K562 (cell line): Measurements from ENCODE around the gene LRRC61. TPM values are rescaled to one million over a fixed set of nuclear protein-coding genes. Genes with fewer than 3 reads are reported as not detected.

ENCODE experiments used
- ARID1B ChIP-seq: fragments of 450-650 bp; IDR thresholded peaks from 2 replicates; pipeline ENCODE4 v1.6.1; 2016; ENCODE audit warnings: antibody characterized with exemption, mild to moderate bottlenecking, inconsistent platforms
- BACH1 ChIP-seq: fragments of 200-800 bp; sonication (Bioruptor generic); IDR thresholded peaks from 2 replicates; pipeline ENCODE4 v1.6.1; 2016; ENCODE audit warnings: missing genetic modification characterization, missing compliant biosample characterization
- BRD4 ChIP-seq: fragments of 200-600 bp; sonication (generic); IDR thresholded peaks from 2 replicates; pipeline ENCODE4 v1.6.1; 2017; ENCODE audit warnings: inconsistent platforms
- CXXC5 ChIP-seq: fragments of 250-450 bp; sonication (Bioruptor Pico); IDR thresholded peaks from 2 replicates; pipeline ENCODE4 v1.8.0; 2022; ENCODE audit warnings: inconsistent platforms, mild to moderate bottlenecking, moderate library complexity
- GATAD2A ChIP-seq: fragments of 450-650 bp; IDR thresholded peaks from 2 replicates; pipeline ENCODE4 v1.6.1; 2017
- KLF10 ChIP-seq: fragments of 250-450 bp; sonication (Bioruptor Pico); IDR thresholded peaks from 2 replicates; pipeline ENCODE4 v1.6.1; 2021; ENCODE audit warnings: matching md5 sums
- LARP7 ChIP-seq: fragments of 450-650 bp; IDR thresholded peaks from 2 replicates; pipeline ENCODE4 v1.6.1; 2016
- LCOR ChIP-seq: sonication (generic); formaldehyde crosslinking; IDR thresholded peaks from 2 replicates; pipeline ENCODE4 v1.8.0; 2022; ENCODE audit warnings: mild to moderate bottlenecking, missing genetic modification reagents
- PHTF2 ChIP-seq: fragments of 250-450 bp; sonication (Bioruptor Pico); IDR thresholded peaks from 2 replicates; pipeline ENCODE4 v1.5.0; 2021; ENCODE audit warnings: mild to moderate bottlenecking
- POLR2A ChIP-seq: fragments of 450-650 bp; conservative IDR thresholded peaks from 2 replicates; pipeline ENCODE4 v1.6.1; 2016
- POLR2AphosphoS5 ChIP-seq: IDR thresholded peaks from 2 replicates; pipeline ENCODE4 v1.6.1; 2011; ENCODE audit warnings: mild to moderate bottlenecking, low read depth, low read length, moderate library complexity; ENCODE audit not compliant: control insufficient read depth, insufficient read depth
- RB1 ChIP-seq: fragments of 450-650 bp; IDR thresholded peaks from 2 replicates; pipeline ENCODE4 v1.6.1; 2017; ENCODE audit warnings: low read depth, mild to moderate bottlenecking
- RBM39 ChIP-seq: fragments of 200-400 bp; formaldehyde crosslinking; optimal IDR thresholded peaks from 2 replicates; pipeline ENCODE3; 2018; ENCODE audit warnings: low read depth, low read length
- SIN3B ChIP-seq: fragments of 450-650 bp; IDR thresholded peaks from 2 replicates; pipeline ENCODE4 v1.6.1; 2017; ENCODE audit warnings: low read depth, mild to moderate bottlenecking, moderate library complexity
- SMARCE1 ChIP-seq: fragments of 450-650 bp; IDR thresholded peaks from 2 replicates; pipeline ENCODE4 v1.7.1; 2016; ENCODE audit warnings: mild to moderate bottlenecking
- STAG1 ChIP-seq: sonication (generic); formaldehyde crosslinking; IDR thresholded peaks from 2 replicates; pipeline ENCODE4 v1.5.0; 2020; ENCODE audit warnings: missing genetic modification reagents, borderline replicate concordance
- TAF1 ChIP-seq: IDR thresholded peaks from 2 replicates; pipeline ENCODE4 v1.6.1; 2011; ENCODE audit warnings: mild to moderate bottlenecking, low read length, moderate library complexity; ENCODE audit not compliant: insufficient read depth, control insufficient read depth, severe bottlenecking; ENCODE audit errors: extremely low read depth
- TAF15 ChIP-seq: fragments of 200-400 bp; formaldehyde crosslinking; IDR thresholded peaks from 2 replicates; pipeline ENCODE4 v1.6.1; 2017; ENCODE audit warnings: mild to moderate bottlenecking, low read depth, low read length, moderate library complexity
- ZNF384 ChIP-seq: IDR thresholded peaks from 2 replicates; pipeline ENCODE4 v1.6.1; 2012; ENCODE audit warnings: low read depth, low read length, improper control_type of control experiment
- ZNF785 ChIP-seq: fragments of 250-450 bp; sonication (Bioruptor Pico); IDR thresholded peaks from 2 replicates; pipeline ENCODE4 v1.4.0; 2020; ENCODE audit warnings: mild to moderate bottlenecking
- ZSCAN29 ChIP-seq: fragments of 450-650 bp; IDR thresholded peaks from 2 replicates; pipeline ENCODE4 v1.6.1; 2017
- polyA plus RNA-seq, 8 experiments: library from polyadenylated mRNA; depleted of rRNA in 4 of 8; stranded (reverse) in 5 of 8; unstranded in 3 of 8; fragments of >200 nt; fragmentation: Nextera tagmentation in 2 of 8; fragmentation: Illumina TruSeq in 1 of 8; extraction: Ambion mirVana in 2 of 8; extraction: Trizol in 1 of 8; gene quantifications; 2 replicates each; pipeline versions ENCODE4 v1.2.1 to v1.2.3, GENCODE V29; 2011 to 2014; ENCODE audit warnings: inconsistent platforms in 1 of 8, missing spikeins in 1 of 8
- total RNA-seq, 7 experiments: library from RNA; depleted of rRNA in 6 of 7; stranded (reverse); fragments of >200 nt in 6 of 7; fragmentation: Illumina TruSeq in 2 of 7; extraction: Trizol in 2 of 7; gene quantifications; 2 replicates each; pipeline versions ENCODE4 v1.2.1 to v1.2.3, GENCODE V29; 2011 to 2021; ENCODE audit warnings: low replicate concordance in 1 of 7
- TF ChIP-seq, protein P1 (sequence below): fragments of 250-450 bp; sonication (Bioruptor Pico); IDR thresholded peaks from 2 replicates; pipeline ENCODE4 v1.5.0; 2021; ENCODE audit warnings: mild to moderate bottlenecking, borderline replicate concordance
- TF ChIP-seq, protein P2 (sequence below): sonication (generic); formaldehyde crosslinking; IDR thresholded peaks from 2 replicates; pipeline ENCODE4 v1.8.1; 2022; ENCODE audit warnings: missing genetic modification reagents
- TF ChIP-seq, protein P3 (sequence below): fragments of 450-650 bp; IDR thresholded peaks from 2 replicates; pipeline ENCODE4 v1.6.1; 2018; ENCODE audit not compliant: partially characterized antibody

Gene LRRC61
- total and polyA plus RNA-seq, 9 of the 15 experiments (the other 6 are each of a cell fraction or from before 2014, with no cell fraction given): 1.3 to 55.2 (median 35.2) TPM

DNA sequence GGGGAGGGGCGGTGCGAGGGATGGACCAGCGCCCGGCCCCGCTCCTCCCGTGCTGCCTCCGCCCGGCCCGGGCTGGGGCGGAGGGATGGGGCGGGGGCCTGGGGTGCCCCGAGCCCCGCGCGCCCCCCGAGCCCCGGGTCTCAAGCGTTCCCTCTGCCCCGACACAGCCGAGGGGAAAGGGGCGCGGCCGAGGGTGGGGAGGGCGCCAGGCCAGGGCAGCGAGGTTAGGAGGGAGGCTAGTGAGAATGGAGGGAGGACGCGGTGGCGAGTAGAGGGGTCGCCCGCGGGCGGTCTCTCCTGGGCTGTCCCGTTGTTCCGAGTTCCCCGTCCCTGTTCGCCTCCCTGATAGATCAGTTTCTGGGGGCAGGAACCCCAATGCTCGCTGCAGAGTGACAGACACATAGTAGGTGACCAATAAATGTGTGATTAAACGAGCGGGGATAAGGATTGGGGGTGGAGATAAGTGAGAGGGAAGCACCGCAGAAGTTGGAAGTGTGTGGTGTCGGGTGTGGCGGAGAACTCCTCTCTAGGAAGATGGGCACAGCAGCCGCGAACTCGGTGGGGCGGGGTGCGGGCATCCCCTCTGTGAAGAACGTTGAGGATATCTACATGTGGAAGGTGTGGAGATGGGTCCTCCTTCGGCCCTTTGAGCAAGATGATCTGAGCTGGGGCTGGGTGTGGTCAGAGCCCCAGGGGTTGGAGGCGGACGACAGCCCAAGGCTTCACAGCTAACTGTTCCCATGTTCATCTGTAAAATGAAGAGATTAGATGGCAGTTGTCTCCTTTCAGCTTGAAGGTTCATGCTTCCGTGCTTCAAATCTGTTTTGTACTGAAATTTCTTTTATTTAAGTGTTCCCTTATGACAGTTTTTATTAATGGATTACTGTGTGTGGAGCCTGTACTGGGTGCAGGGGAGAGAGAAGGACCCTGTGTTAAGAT, 56.6 kb downstream of the LRRC61 start (continued):
- TF ChIP-seq, protein P1, sequence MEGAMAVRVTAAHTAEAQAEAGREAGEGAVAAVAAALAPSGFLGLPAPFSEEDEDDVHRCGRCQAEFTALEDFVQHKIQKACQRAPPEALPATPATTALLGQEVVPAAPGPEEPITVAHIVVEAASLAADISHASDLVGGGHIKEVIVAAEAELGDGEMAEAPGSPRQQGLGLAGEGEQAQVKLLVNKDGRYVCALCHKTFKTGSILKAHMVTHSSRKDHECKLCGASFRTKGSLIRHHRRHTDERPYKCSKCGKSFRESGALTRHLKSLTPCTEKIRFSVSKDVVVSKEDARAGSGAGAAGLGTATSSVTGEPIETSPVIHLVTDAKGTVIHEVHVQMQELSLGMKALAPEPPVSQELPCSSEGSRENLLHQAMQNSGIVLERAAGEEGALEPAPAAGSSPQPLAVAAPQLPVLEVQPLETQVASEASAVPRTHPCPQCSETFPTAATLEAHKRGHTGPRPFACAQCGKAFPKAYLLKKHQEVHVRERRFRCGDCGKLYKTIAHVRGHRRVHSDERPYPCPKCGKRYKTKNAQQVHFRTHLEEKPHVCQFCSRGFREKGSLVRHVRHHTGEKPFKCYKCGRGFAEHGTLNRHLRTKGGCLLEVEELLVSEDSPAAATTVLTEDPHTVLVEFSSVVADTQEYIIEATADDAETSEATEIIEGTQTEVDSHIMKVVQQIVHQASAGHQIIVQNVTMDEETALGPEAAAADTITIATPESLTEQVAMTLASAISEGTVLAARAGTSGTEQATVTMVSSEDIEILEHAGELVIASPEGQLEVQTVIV (CRISPR knock-in tag): no peak
- TF ChIP-seq STAG1 (CRISPR knock-in tag): no peak
- no peak for TF ChIP-seq POLR2AphosphoS5
- TF ChIP-seq ZSCAN29: no peak; the same call in 1 of the 2 replicates
- TF ChIP-seq LCOR (CRISPR knock-in tag): no peak
- no peak for TF ChIP-seq CXXC5 (CRISPR knock-in tag)
- no peak for TF ChIP-seq POLR2A
- no peak for TF ChIP-seq TAF15
- 0 out of 2 replicates have a peak, but pooled peaks have one; percentile 11 for TF ChIP-seq RB1
- TF ChIP-seq, protein P2, sequence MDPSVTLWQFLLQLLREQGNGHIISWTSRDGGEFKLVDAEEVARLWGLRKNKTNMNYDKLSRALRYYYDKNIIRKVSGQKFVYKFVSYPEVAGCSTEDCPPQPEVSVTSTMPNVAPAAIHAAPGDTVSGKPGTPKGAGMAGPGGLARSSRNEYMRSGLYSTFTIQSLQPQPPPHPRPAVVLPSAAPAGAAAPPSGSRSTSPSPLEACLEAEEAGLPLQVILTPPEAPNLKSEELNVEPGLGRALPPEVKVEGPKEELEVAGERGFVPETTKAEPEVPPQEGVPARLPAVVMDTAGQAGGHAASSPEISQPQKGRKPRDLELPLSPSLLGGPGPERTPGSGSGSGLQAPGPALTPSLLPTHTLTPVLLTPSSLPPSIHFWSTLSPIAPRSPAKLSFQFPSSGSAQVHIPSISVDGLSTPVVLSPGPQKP (CRISPR knock-in tag): no peak
- no peak for TF ChIP-seq ZNF785
- TF ChIP-seq PHTF2: 0 out of 2 replicates have a peak, but pooled peaks have one; percentile 26
- TF ChIP-seq KLF10 (CRISPR knock-in tag): no peak
- TF ChIP-seq LARP7: no peak
- peak; percentile 40; the same call in 1 of the 2 replicates for TF ChIP-seq ARID1B
- TF ChIP-seq GATAD2A: no peak
- TF ChIP-seq SMARCE1: 0 out of 2 replicates have a peak, but pooled peaks have one; percentile 41
- no peak for TF ChIP-seq RBM39
- TF ChIP-seq ZNF384: no peak
- TF ChIP-seq BACH1: no peak
- TF ChIP-seq BRD4: no peak
- TF ChIP-seq TAF1: no peak
- no peak for TF ChIP-seq SIN3B
- TF ChIP-seq, protein P3, sequence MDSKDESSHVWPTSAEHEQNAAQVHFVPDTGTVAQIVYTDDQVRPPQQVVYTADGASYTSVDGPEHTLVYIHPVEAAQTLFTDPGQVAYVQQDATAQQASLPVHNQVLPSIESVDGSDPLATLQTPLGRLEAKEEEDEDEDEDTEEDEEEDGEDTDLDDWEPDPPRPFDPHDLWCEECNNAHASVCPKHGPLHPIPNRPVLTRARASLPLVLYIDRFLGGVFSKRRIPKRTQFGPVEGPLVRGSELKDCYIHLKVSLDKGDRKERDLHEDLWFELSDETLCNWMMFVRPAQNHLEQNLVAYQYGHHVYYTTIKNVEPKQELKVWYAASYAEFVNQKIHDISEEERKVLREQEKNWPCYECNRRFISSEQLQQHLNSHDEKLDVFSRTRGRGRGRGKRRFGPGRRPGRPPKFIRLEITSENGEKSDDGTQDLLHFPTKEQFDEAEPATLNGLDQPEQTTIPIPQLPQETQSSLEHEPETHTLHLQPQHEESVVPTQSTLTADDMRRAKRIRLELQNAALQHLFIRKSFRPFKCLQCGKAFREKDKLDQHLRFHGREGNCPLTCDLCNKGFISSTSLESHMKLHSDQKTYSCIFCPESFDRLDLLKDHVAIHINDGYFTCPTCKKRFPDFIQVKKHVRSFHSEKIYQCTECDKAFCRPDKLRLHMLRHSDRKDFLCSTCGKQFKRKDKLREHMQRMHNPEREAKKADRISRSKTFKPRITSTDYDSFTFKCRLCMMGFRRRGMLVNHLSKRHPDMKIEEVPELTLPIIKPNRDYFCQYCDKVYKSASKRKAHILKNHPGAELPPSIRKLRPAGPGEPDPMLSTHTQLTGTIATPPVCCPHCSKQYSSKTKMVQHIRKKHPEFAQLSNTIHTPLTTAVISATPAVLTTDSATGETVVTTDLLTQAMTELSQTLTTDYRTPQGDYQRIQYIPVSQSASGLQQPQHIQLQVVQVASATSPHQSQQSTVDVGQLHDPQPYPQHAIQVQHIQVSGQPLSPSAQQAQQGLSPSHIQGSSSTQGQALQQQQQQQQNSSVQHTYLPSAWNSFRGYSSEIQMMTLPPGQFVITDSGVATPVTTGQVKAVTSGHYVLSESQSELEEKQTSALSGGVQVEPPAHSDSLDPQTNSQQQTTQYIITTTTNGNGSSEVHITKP: no peak
